Activated CD4-positive, alpha-beta T cell treated with anti-CD3 and anti-CD28 coated beads, Interleukin-2, amount 50 U/mL, for 24 hours (primary cell): Measurements from ENCODE around the gene CACTIN.
"Not testable (repeated sequence)": the region's sequence is repeated elsewhere in the genome, so short reads cannot be mapped to it uniquely, and the experiment has no call there.

Experiments
- DNase-seq, 2 donors: peaks; one replicate each; pipeline ENCODE4 v3.0.0-alpha.2; 2020; ENCODE audit warnings: low read depth in 1 of 2, low spot score in 1 of 2

The CACTIN gene

DNA sequence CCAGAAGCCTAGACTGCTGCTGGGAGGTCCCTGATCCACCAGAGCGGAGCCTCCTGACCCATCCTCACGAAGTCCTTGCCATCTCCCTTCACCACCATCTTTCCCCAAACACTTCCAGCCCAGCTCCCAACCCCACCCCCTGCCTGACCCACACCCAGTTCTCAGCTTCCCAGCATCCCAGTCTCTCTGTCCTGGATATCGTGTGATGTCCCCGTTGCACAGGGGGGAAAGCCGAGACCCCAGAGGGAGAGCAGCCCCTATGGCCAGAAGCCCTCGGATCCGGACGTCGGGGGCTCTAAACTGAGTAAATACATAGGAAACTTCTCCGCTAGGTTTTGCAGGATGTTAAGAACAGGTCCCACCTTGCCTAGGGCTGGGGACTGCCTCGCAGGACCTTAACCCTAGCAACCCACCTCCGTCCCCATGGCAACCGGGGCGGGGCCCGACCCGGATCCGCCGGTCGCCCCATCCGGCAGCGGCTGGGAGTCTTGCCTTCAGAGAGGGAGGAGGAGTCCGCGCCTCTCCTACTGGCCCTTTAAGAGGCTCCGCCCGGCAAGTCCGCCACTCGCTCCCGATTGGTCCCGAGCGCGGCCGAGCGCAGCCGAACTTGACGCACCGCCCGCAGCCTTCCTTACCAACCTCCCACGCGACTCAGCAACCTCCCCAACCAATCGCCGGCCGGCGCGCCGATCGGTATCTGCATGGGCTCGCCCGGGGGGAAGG lies 54.3 kb downstream of the CACTIN start:
- peak; percentile 98 to 100 for DNase-seq

DNA sequence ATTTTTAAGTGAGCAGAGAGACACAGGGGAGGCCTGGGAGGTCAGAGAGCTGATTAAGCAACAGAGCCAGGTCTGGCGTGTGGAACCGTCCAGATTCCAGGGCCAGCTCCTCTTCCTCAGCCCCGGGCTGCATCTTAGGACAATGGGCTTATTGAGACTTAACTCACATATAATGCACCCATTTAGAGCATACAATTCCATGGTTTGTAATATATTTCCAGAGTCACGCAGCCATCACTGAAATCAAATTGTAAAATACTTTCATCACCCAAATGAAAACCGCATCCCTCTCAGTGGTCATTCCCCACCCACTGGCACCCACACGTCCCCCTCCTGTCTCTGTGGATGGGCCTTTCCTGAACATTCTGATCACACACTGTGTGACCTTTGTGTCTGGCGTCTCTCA lies 56.0 kb downstream of the CACTIN start:
- DNase-seq, result no peak

DNA sequence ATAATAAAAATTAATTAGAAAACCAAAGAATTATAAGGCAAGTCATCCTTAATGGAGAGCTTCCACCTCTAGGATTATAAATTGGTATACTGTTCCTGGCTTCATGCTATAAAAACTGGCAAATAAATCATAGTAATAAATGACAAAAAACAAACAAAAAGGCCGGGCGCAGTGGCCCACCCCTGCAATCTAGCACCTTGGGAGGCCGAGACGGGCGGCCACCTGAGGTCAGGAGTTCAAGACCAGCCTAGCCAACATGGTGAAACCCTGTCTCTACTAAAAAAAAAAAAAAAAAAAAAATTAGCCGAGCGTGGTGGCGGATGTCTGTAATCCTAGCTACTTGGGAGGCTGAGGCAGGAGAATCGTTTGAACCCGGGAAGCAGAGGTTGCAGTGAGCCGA lies 56.5 kb downstream of the CACTIN start:
- not testable (repeated sequence) for DNase-seq

DNA sequence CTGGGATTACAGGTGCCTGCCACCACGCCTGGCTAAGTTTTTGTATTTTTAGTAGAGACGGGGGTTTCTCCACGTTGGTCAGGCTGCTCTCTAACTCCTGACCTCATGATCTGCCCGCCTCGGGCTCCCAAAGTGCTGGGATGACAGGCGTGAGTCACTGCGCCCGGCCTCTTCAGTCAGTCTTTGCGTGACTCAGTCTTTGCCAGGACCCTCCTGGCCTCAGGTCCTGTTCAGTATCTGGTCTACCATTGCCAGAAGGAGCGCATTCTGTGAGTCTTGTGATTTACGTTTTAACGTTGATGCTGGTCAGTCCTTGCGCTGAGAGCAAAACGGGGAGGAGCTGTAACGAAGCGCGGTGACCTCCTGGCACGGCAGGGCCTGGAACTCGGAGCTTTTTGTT lies 61.5 kb downstream of the CACTIN start:
- no peak for DNase-seq

DNA sequence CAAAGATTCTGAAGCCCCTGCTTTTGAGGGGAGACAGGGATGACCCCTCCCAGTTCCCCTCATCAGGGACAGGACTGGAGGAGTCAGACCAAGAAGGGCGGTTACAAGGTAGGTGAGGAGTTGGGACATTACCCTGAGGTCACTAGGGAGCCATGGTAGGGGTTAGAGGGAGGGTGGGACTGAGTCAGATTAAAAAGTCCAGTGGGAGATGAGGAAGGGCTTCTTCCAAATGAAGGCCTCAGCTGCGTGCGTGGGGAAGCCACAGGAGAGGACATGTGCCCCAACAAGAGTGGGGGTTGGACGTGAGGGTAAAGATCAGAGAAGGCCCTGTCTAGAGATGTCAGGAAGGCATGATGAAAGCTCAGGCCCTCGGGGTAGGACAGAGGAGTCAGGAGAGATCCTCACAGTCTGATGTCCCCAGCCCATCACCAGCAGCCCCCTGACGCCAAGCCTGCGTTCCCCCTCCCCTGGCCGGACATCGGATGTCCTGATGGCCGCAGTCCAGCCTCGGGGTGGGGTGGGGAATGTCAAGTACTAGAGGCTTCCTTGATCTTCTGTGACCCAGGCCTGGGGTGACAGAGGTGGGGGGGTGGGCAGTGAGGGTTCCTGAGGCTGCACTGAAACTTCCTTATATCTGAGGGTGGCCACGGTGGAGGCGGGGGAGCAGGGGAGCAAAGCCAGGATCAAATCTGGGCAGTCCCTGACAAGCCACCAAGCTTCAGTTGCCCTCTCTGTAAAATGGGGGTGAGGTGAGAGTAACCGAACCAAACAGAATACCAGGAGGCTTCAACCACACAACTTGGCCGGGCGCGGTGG lies 62.7 kb downstream of the CACTIN start:
- DNase-seq, result no peak
